Amygdala (tissue), 56 donors: ENCODE results near the gene BICD1.

ENCODE experiments used
- DNase-seq, 56 donors: peaks; one replicate each; lab custom pipeline; 2025; lab: John Stamatoyannopoulos, UW

BICD1 gene

GRCh38 chr12:32100888-32101287 is 5.8 kb upstream of the BICD1 start:
- no peak for DNase-seq

GRCh38 chr12:32102234-32102633 is 4.4 kb upstream of the BICD1 start:
- no peak for DNase-seq

- DNase-seq: no peak
Measured at GRCh38 chr12:32104572-32105355, 1.9 kb upstream of the BICD1 start.

GRCh38 chr12:32105986-32106516 is 596 bp upstream of the BICD1 start:
- peak in 6 of 56 donors; percentile 29 to 48 (median 44) for DNase-seq

- peak in 28 of 56 donors; percentile 4 to 63 (median 26) for DNase-seq
Measured at GRCh38 chr12:32107359-32108267, 966 bp downstream of the BICD1 start.

GRCh38 chr12:32108787-32109186 is 2.1 kb downstream of the BICD1 start:
- no peak for DNase-seq

GRCh38 chr12:32110417-32110816 is 3.8 kb downstream of the BICD1 start:
- no peak for DNase-seq

- no peak for DNase-seq
Measured at GRCh38 chr12:32110942-32111341, 4.3 kb downstream of the BICD1 start.

- DNase-seq: peak in 15 of 56 donors; percentile 7 to 74 (median 24)
Measured at GRCh38 chr12:32115404-32116104, 8.9 kb downstream of the BICD1 start.

- no peak for DNase-seq
Measured at GRCh38 chr12:32116897-32117296, 10.2 kb downstream of the BICD1 start.

- no peak for DNase-seq
Measured at GRCh38 chr12:32117316-32117715, 10.7 kb downstream of the BICD1 start.

- DNase-seq: no peak
Measured at GRCh38 chr12:32118806-32119205, 12.2 kb downstream of the BICD1 start.

GRCh38 chr12:32120419-32120818 is 13.8 kb downstream of the BICD1 start:
- no peak for DNase-seq

GRCh38 chr12:32124637-32125036 is 18.0 kb downstream of the BICD1 start:
- DNase-seq: no peak

GRCh38 chr12:32125455-32126084 is 18.9 kb downstream of the BICD1 start:
- DNase-seq: no peak

- DNase-seq: no peak
Measured at GRCh38 chr12:32126720-32127119, 20.1 kb downstream of the BICD1 start.

GRCh38 chr12:32131666-32132065 is 25.0 kb downstream of the BICD1 start:
- no peak for DNase-seq

GRCh38 chr12:32134101-32134888 is 27.6 kb downstream of the BICD1 start:
- no peak for DNase-seq

- no peak for DNase-seq
Measured at GRCh38 chr12:32135967-32136366, 29.3 kb downstream of the BICD1 start.
